Calu3 (cell line): ENCODE measurements around the gene MALT1. TPM values are rescaled to one million over a fixed set of nuclear protein-coding genes. Genes with fewer than 3 reads are reported as not detected.

Experiments used
- BruUV-seq: library from RNA; stranded (reverse); fragments of 400-500 nt; replicated peaks from 2 replicates; lab custom pipeline; 2021; lab: Mats Ljungman, UMichigan
- CTCF ChIA-PET: fragments of 300-600 bp; sonication (Branson Sonifier 250); formaldehyde crosslinking; loops from one replicate; lab custom pipeline; 2022; ENCODE audit warnings: antibody characterized with exemption; lab: Charles Lee
- DNase-seq: peaks from one replicate; pipeline ENCODE4 v3.0.0; 2022
- H3K27ac Mint-ChIP-seq: one replicate; pipeline ENCODE4 v1.8.0; 2022; ENCODE audit warnings: mixed read lengths; ENCODE audit not compliant: unreplicated experiment
- H3K27me3 Mint-ChIP-seq: one replicate; pipeline ENCODE4 v1.8.0; 2022; ENCODE audit warnings: mixed read lengths; ENCODE audit not compliant: unreplicated experiment
- H3K36me3 Mint-ChIP-seq: one replicate; pipeline ENCODE4 v1.8.0; 2022; ENCODE audit warnings: mild to moderate bottlenecking, moderate library complexity, mixed read lengths; ENCODE audit not compliant: insufficient read depth, unreplicated experiment
- H3K4me1 Mint-ChIP-seq: one replicate; pipeline ENCODE4 v1.8.0; 2022; ENCODE audit warnings: mild to moderate bottlenecking, low read depth, mixed read lengths; ENCODE audit not compliant: unreplicated experiment
- H3K4me3 Mint-ChIP-seq: one replicate; pipeline ENCODE4 v1.8.0; 2022; ENCODE audit warnings: mild to moderate bottlenecking, low read depth, moderate library complexity, mixed read lengths; ENCODE audit not compliant: unreplicated experiment
- H3K9me3 Mint-ChIP-seq: one replicate; pipeline ENCODE4 v1.8.0; 2022; ENCODE audit warnings: low read depth, mixed read lengths; ENCODE audit not compliant: unreplicated experiment
- CTCF ChIP-seq: fragments of 200-600 bp; IDR thresholded peaks from one replicate; pipeline ENCODE4 v1.8.0; 2022; ENCODE audit warnings: antibody characterized with exemption; ENCODE audit not compliant: unreplicated experiment
- intact Hi-C: fragments of 100-400 bp; cut with micrococcal nuclease; formaldehyde crosslinking; loops from one replicate; pipeline ENCODE4 v1.10.0; 2022; ENCODE audit not compliant: unreplicated experiment
- total RNA-seq: library from RNA; stranded (reverse); gene quantifications from 2 replicates; pipeline ENCODE4 v1.2.3, GENCODE V29; 2022

Gene MALT1
- total RNA-seq, 1 experiment from 2014 or later, result 37.6 TPM

DNA sequence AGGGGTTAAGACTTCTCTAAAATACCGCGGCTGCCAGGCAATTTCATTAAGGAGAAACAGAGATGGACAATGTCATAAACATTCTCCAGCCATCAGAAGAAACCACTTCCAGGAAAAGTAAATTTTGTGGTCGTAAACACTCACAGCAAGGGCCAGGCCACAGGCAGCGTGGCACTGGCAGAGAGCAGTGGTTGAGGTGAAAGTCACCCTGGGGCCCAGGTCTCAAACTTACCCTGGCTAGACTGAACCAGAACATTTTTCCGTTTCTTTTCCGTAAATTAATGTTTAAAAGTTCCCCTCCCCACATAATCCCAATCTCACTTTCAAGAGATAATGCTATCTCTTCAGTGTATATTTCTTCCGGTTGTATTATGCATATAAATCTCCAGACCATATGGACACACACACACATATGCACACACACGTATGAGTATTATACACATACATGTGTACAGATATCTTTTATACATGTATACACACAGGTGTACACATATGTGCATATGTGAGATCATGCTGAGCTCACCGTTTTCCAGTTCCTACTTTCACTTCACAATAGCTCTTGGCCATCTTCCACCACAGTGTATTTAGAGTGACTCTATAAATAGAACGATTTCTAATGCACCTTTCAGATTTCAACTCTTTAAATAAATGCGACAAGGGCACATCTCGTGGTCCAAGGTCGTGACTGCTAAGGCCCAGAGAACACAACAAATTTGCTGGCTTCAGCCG is 90.1 kb downstream of the MALT1 start:
- H3K27ac Mint-ChIP-seq, result no peak overlapping the region
- peaks cover 17% of the 10 kb centered on the region for H3K27me3 Mint-ChIP-seq
- no peaks in the 10 kb centered on the region for H3K9me3 Mint-ChIP-seq
- TF ChIP-seq CTCF, result no peak
- no peak for DNase-seq
- no peak overlapping the region for H3K4me3 Mint-ChIP-seq
- BruUV-seq, result no TSS peak
- peaks cover 9% of the 10 kb centered on the region for H3K4me1 Mint-ChIP-seq
- intact Hi-C loops, result loop anchor here (10.0 kb wide), 1 partner anchor 267 kb away; no protein-coding TSS in a partner anchor
- CTCF ChIA-PET, result no interaction called here
- H3K36me3 Mint-ChIP-seq, result peaks cover 9% of the 10 kb centered on the region

GRCh38 chr18:58761970-58762780 is 90.9 kb downstream of the MALT1 start:
- H3K4me1 Mint-ChIP-seq, result peaks cover 9% of the 10 kb centered on the region

GRCh38 chr18:58762781-58763171 is 91.5 kb downstream of the MALT1 start:
- no TSS peak for BruUV-seq
- DNase-seq, result no peak
- no peak for TF ChIP-seq CTCF
- Mint-ChIP-seq H3K36me3 (peaks cover 9% of the 10 kb centered on the region), H3K4me3 (no peak overlapping the region), H3K27me3 (peaks cover 27% of the 10 kb centered on the region), H3K9me3 (no peaks in the 10 kb centered on the region), H3K27ac (no peak overlapping the region), H3K4me1 (peaks cover 9% of the 10 kb centered on the region)
- CTCF ChIA-PET, result interaction anchor here (0.6 to 0.8 kb wide), 3 partner anchors 230 to 296 kb away, joined by 3 read pairs; no protein-coding TSS in a partner anchor
- intact Hi-C loops, result loop anchor here (10.0 kb wide), 1 partner anchor 268 kb away; no protein-coding TSS in a partner anchor

More at GRCh38 chr18:58761970-58762780, 90.9 kb downstream of the MALT1 start:
- CTCF ChIA-PET, result no interaction called here
- Mint-ChIP-seq H3K36me3 (peaks cover 9% of the 10 kb centered on the region), H3K4me3 (no peak overlapping the region), H3K27ac (no peak overlapping the region), H3K27me3 (peaks cover 25% of the 10 kb centered on the region), H3K9me3 (no peaks in the 10 kb centered on the region)
- no TSS peak for BruUV-seq
- no peak for DNase-seq
- intact Hi-C loops, result loop anchor here (10.0 kb wide), 1 partner anchor 267 kb away; no protein-coding TSS in a partner anchor
- no peak for TF ChIP-seq CTCF

GRCh38 chr18:58766164-58766563 is 94.9 kb downstream of the MALT1 start:
- H3K27me3 Mint-ChIP-seq, result peaks cover 27% of the 10 kb centered on the region
- no peak overlapping the region for H3K27ac Mint-ChIP-seq
- TF ChIP-seq CTCF, result no peak
- no peak overlapping the region for H3K4me3 Mint-ChIP-seq
- no peaks in the 10 kb centered on the region for H3K36me3 Mint-ChIP-seq
- no peaks in the 10 kb centered on the region for H3K9me3 Mint-ChIP-seq
- CTCF ChIA-PET, result no interaction called here
- no peaks in the 10 kb centered on the region for H3K4me1 Mint-ChIP-seq
- DNase-seq, result no peak
- BruUV-seq, result no TSS peak
- intact Hi-C loops, result loop anchor here (10.0 kb wide), 1 partner anchor 271 kb away; no protein-coding TSS in a partner anchor
